Suppressor macrophage treated with lipopolysaccharide for 4 hours (primary cell): ENCODE data around the gene TMEM266.

Experiments used
- DNase-seq: peaks from one replicate; pipeline ENCODE4 v3.0.0-alpha.2; 2020

TMEM266 gene

GRCh38 chr15:76190751-76191538, 131.2 kb downstream of the TMEM266 start:
- DNase-seq: peak; percentile 80

GRCh38 chr15:76191539-76192244, 131.9 kb downstream of the TMEM266 start:
- DNase-seq: no peak

GRCh38 chr15:76192715-76193114, 132.9 kb downstream of the TMEM266 start:
- no peak for DNase-seq

- DNase-seq: no peak
Measured at GRCh38 chr15:76193934-76194333, 134.1 kb downstream of the TMEM266 start.

- no peak for DNase-seq
Measured at GRCh38 chr15:76195506-76196268, 135.9 kb downstream of the TMEM266 start.

GRCh38 chr15:76196269-76197231, 136.8 kb downstream of the TMEM266 start:
- peak; percentile 27 for DNase-seq

- DNase-seq: no peak
Measured at GRCh38 chr15:76197703-76198455, 138.1 kb downstream of the TMEM266 start.

- DNase-seq: no peak
Measured at GRCh38 chr15:76198456-76199105, 138.8 kb downstream of the TMEM266 start.

GRCh38 chr15:76199106-76200082, 139.6 kb downstream of the TMEM266 start:
- DNase-seq: no peak

- no peak for DNase-seq
Measured at GRCh38 chr15:76200083-76200465, 140.3 kb downstream of the TMEM266 start.

GRCh38 chr15:76200641-76201105, 140.9 kb downstream of the TMEM266 start:
- DNase-seq: no peak

- no peak for DNase-seq
Measured at GRCh38 chr15:76201536-76202255, 141.9 kb downstream of the TMEM266 start.

GRCh38 chr15:76203346-76204108, 143.7 kb downstream of the TMEM266 start:
- no peak for DNase-seq

GRCh38 chr15:76204109-76204845, 144.5 kb downstream of the TMEM266 start:
- DNase-seq: no peak

GRCh38 chr15:76204916-76205460, 145.2 kb downstream of the TMEM266 start:
- DNase-seq: no peak

GRCh38 chr15:76206325-76206976, 146.7 kb downstream of the TMEM266 start:
- no peak for DNase-seq
